ENCODE data around the gene TMEM271.

Gene TMEM271

GRCh38 chr4:531721-532565 is 44.2 kb downstream of the TMEM271 start:
- no peak for DNase-seq

GRCh38 chr4:531076-531475 is 45.0 kb downstream of the TMEM271 start:
- DNase-seq, result no peak

- DNase-seq, result no peak
These were observed 45.9 kb downstream of the TMEM271 start for GRCh38 chr4:530017-530781.

GRCh38 chr4:529563-529962 is 46.5 kb downstream of the TMEM271 start:
- no peak for DNase-seq

- DNase-seq, result no peak
These were observed 47.3 kb downstream of the TMEM271 start for GRCh38 chr4:528835-529234.

- DNase-seq, result no peak
These were observed 47.8 kb downstream of the TMEM271 start for GRCh38 chr4:528296-528695.

GRCh38 chr4:526971-527460 is 49.1 kb downstream of the TMEM271 start:
- no peak for DNase-seq

- DNase-seq, result no peak
These were observed 49.7 kb downstream of the TMEM271 start for GRCh38 chr4:526189-526909.

- DNase-seq, result no peak
These were observed 50.4 kb downstream of the TMEM271 start for GRCh38 chr4:525660-526059.

- no peak for DNase-seq
These were observed 51.9 kb downstream of the TMEM271 start for GRCh38 chr4:524196-524595.
